DMS53 (cell line): ENCODE results near the gene CTDSPL.

Source experiments
- DNase-seq: peaks from one replicate; lab custom pipeline; 2025; lab: John Stamatoyannopoulos, UW

Gene CTDSPL

DNA sequence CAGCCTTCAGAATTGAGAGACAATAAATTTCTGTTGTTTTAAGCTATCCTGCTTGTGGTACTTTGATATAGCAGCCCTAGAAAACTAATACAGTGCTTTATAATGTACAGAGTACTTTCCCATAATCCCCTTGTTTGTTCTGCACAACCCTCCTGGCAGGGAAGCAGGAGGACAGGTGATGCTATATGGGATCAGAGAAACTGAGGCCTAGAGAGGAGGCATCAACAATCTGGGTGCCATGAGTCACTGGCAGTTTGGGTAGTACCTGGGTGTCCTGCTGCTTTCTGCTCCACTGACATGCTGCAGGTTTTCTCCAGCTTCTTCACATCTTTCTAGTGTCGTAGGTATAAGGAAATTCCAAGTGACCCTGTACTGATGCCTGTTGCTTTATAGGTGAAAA is 55.0 kb downstream of the CTDSPL start:
- no peak for DNase-seq

DNA sequence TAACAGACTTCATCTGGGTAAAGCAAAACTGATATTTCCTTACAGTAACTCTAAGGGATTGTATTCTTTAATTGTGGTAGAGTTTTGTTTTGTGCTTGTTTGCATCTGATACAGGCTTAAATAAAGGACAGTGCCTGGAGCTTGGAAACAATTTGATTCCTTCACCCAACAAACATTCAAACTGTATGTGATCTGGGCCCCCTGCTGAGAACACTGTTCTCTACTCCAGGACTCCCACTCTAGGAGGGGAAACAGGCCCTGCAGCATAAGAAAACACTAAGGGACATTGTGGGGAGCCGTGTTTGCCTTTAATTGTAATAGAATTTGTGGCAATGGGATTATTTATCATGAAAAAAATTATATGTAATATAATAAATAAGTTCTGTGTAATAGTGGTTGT is 56.9 kb downstream of the CTDSPL start:
- no peak for DNase-seq

GRCh38 chr3:37920156-37920699 is 58.5 kb downstream of the CTDSPL start:
- no peak for DNase-seq

- no peak for DNase-seq
Measured at GRCh38 chr3:37921025-37921424, 59.3 kb downstream of the CTDSPL start.

DNA sequence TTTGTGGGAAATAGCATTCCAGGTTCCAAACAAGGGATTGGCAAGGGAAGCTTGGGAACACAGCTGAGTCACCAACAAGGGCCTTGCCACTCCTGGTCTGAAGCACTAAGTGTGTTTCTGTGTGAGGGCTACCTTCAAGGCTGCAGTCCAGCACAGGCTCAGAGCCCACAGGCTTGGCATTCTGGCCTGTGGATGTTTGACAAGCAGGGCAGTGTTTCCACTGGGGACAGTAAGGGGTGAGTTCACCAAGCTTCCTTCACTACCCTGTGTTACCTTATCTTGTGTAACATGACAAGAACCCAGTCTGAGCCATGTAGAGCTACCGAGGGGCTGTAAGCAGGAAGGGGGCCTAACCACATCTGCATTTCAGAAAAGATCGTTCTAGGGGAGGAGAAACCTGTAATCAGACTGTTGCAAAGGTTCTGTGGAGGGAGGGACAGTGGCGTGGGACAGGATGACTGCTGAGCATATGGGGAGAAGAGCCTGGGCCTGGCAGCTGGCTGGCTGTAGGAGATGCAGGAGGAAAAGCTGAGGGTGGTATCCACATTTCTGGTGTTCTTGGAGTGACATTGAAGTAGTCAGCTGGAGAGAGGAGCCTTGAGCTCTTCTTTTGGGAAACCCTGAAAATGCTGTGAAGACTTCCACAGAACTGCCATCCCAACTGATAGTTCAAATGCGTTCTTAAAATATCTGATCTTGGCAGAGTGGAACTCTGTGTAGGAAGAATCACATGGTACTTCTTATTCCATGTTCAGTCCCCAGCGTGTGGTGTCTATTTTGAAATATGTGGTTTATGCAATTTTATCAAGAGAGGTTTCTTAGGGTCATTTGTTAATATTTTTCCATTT is 61.3 kb downstream of the CTDSPL start:
- DNase-seq = no peak

- DNase-seq = no peak
Measured at GRCh38 chr3:37923569-37924040, 61.9 kb downstream of the CTDSPL start.

DNA sequence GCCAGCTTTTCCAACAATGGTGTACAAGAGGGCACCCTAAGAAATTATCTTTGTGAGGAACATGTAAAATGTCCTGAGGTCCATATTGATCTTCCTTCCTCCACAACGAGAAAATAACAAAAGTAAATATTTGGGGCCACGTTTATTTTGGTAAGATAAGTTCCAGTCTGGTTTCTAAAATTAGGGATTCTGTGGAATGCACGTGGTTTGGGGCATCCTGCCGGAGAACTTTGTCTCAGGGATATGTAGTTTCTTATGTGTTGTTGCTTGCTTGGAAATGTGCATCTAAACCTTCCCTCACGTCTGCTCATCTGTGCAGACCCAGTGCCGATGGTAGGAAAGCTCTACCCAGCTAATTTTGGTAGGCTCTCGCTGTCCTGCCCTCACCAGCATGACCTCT is 62.8 kb downstream of the CTDSPL start:
- DNase-seq = no peak

GRCh38 chr3:37925157-37925556 is 63.5 kb downstream of the CTDSPL start:
- DNase-seq = no peak

- no peak for DNase-seq
Measured at GRCh38 chr3:37926611-37927010, 64.9 kb downstream of the CTDSPL start.

GRCh38 chr3:37930495-37930894 is 68.8 kb downstream of the CTDSPL start:
- no peak for DNase-seq

DNA sequence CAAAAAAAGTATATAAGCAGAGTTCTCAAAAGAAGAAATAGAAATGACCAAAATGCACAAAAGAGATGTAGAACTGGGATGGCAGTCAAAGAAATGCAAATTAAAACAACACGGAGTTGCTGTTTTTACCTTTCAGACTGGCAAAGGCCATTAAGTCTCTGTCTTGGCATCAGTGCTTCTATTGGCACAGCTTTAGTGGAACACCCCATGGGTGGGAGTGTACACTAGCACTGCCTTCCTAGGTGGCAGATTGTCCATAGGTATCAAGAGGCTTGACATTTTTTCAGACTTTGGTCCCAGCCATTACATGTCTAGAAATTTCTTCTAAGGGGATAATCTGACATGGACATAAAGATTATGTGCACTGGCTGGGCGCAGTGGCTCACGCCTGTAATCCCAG is 70.8 kb downstream of the CTDSPL start:
- no peak for DNase-seq

DNA sequence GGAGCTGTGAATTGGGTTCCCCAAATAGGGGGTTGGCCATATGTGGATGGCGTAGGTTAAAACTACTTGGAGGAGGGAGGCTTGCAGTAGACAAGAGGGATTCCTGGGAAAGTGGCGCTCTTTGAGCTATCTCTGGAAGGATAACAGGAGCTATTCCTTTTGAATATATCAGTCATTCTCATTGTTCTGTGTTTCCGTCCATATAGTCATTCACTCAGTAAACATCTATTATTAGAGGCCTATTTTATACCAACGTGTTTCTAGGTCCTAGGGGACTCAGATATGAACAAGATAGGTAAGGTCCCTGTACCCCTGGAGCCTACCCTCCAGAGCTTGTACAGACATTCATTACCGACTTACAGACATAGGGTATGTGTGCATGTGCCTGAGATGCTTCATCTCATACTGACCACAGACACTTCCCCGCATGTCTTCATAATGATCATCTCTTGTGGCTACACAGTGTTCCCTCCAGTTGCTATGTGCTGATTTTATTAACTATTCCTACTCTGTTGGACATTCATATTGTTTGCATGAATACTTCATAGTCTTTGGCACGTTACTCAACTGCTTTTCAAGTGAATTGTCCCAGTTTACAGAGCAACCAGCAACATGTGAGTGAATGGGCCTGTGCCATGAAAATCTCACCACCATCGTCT is 73.1 kb downstream of the CTDSPL start:
- DNase-seq = peak; percentile 1

GRCh38 chr3:37935290-37935668 is 73.6 kb downstream of the CTDSPL start:
- DNase-seq = peak; percentile 10

DNA sequence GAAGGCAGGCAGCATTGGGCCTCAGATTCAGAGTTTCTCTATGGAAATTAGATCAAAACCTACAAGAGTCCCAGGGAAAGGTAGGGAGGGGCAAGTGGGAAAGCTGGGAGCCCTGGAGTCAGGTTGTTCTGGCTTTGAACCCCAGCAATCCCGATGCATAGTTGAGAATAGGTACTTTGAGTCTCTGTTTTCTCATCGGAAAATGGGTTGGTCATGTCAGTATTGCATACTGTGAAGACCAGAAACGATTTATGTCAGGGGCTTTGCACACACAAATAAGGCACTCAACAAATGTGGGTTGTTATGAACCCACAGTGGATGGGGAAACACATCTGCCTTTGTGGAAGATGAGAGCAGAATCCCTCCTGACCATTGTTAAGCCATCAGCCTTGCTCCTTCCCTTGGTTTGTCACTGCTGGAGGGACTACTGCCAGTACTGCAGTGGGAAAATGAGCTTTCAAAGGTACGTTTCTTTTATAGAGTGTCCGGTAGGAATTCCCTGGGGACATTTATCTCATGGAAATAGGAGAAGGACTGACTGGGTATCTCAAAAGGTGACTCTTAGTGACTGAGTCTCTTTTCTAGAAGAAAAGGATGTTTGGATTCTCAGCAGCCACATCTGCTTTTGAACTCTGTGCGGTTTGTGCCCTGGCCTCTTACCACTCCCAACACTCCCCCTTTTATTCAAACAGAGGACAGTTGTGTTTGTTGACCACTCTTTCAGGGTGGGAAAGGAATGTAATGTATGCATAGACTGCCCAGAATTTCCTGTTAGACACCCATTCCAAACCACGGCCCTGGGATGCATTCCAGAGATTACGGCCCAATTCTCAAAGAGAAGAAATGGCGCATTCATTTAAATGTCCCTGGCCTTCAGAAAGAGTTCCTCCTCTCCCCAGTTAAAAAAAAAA is 74.3 kb downstream of the CTDSPL start:
- DNase-seq = no peak

GRCh38 chr3:37937156-37937555 is 75.5 kb downstream of the CTDSPL start:
- no peak for DNase-seq

DNA sequence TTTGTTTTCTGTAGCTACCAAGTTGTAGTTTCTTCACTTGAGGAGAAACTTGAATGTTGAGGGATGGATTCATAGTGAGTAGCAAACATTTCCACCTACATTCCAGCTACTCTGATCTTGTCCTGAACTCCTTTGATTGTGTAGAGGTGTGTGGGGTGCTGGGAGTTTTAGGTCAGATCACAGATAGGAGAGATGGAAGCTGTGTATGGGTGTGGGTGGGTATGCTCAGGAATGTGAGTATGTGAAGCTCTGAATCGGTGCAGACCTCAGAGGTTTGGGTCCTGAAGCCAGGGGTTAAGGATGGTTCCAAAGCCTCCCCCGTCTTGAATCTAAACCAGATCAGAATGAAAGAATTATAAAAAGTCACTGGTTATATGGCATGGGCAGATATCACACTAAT is 76.3 kb downstream of the CTDSPL start:
- DNase-seq = no peak

GRCh38 chr3:37940242-37940908 is 78.7 kb downstream of the CTDSPL start:
- DNase-seq = no peak

DNA sequence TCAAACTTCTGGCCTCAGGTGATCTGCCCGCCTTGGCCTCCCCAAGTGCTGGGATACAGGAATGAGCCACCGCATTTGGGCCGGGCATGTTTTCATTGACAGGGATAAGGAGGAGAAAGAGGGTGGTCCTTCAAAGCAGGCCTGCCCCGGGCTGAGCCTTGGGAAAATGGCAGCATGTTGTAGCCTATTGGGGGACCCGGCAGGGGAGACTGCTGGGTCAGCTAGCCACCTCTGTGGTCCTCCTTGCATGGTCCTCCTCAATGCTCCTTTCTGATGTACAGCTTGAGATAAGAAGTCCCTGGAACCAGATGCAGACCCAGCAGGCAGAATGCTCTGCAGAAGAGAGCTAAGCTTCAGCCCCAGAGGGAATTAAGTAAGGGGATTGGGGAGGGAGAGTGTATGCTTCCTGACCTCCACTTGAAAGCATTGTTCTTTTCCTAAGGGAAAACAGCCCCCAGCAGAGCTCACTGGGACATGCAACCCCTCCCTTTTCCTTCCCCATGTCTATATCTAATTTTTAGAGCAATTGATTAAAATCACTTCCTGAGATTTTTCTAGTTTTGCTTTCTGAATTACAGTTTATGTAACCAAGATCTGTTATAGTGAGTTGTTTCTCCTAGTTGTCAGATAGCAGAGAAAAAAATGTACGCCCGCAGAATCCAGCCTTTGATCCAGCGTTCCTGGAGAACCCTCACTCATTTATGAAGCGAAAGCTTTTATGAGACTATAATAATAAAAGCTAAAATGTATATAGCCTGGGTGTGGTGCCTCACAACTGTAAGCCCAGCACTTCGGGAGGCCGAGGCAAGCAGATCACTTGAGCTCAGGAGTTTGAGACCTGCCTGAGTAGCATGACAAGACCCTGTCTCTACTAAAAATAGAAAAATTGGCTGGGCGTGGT is 80.2 kb downstream of the CTDSPL start:
- no peak for DNase-seq

- no peak for DNase-seq
Measured at GRCh38 chr3:37942646-37943045, 81.0 kb downstream of the CTDSPL start.

DNA sequence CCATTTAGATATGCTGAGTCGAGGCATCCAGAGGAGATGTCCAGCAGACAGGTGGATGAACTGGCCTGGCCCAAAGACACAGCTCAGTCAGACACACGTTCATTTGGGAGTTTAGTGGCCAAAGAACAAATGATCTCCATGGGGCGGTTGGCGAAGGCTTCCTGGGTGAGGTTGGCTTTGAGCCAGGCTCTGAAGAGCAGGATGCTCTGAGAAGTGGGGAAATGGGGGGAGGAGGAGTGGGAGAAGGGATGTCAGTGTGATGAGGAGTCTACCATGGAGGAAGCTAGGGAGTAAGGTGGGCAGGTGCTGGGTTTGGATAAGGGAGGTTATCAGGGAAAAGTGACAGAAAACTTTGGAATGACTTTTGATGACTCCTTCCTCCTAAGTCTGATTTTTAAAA is 81.4 kb downstream of the CTDSPL start:
- no peak for DNase-seq
